ENCODE results near the gene RUFY3. TPM values are rescaled to one million over a fixed set of nuclear protein-coding genes. Genes with fewer than 3 reads are reported as not detected.

The RUFY3 gene
- total RNA-seq, 2 donors from 2014 or later: 27.6 to 30.2 TPM

DNA sequence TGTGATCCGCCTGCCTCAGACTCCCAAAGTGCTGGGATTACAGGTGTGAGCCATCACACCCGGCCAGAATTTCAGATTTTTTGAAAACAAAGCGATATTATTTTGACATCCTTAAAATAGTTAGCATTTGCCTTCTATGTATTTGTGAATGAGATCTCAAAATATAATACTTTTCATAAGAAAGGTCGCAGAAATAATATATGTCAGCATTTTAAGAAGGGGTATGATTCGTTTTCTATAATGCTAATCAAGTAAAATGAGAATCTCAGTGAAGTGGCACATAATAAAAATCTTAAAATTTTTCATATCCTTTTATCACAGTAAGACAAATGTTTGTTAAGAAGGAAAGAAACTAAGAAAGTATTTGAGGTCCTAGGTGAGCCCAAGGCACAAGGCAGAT, 65.7 kb downstream of the RUFY3 start:
- Mint-ChIP-seq H3K4me3 (no peak overlapping the region), H3K27ac (no peak overlapping the region), H3K4me1 (ENCODE audit: low read depth) (no peaks in the 10 kb centered on the region), H3K36me3 (ENCODE audit: insufficient read depth in 2 of 2) (peaks cover 0 to 3% of the 10 kb centered on the region in 2 donors), H3K27me3 (ENCODE audit: low read depth) (no peaks in the 10 kb centered on the region), H3K9me3 (no peaks in the 10 kb centered on the region)
- ATAC-seq (replicated peaks in 1 of 2) (no peak), DNase-seq (no peak)

DNA sequence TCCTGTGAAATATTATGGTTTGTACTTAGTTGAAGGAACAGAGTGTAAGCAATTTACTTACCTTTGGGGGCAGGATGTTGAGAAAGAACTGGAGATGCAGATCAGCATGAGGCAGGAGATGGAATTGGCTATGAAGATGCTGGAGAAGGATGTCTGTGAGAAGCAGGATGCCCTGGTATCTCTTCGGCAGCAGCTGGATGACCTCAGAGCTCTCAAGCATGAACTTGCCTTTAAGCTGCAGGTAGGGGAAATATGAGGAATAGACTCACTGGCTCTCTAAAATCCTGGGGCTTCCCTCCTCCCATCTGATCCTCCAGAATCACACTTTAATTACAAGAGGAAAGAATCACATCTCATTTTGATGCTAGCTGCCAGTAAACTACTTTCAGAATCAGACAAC, 67.0 kb downstream of the RUFY3 start:
- H3K4me1 Mint-ChIP-seq (ENCODE audit: low read depth): no peaks in the 10 kb centered on the region
- no peak overlapping the region for H3K27ac Mint-ChIP-seq
- ATAC-seq (replicated peaks in 1 of 2): no peak
- DNase-seq: no peak
- no peaks in the 10 kb centered on the region for H3K27me3 Mint-ChIP-seq (ENCODE audit: low read depth)
- H3K36me3 Mint-ChIP-seq (ENCODE audit: insufficient read depth in 2 of 2): peaks cover 0 to 2% of the 10 kb centered on the region in 2 donors
- H3K4me3 Mint-ChIP-seq: no peak overlapping the region
- no peaks in the 10 kb centered on the region for H3K9me3 Mint-ChIP-seq

DNA sequence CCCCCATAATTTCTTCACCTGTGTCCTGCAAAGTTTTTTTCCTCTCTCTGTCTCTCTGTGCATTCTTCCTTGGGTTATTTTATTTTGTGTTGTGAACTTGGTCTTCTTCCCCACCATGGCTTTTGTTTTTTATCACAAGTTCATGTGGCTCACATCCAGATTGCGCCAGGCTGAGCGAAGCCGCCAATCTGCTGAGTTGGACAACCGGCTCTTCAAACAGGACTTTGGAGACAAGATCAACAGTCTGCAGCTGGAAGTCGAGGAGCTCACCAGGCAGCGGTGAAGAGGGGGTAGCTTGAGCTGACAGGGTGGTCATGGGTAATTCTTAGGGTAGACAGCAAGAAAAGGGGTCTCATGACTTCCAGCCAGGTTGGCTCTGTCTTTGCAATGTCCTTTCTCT, 71.9 kb downstream of the RUFY3 start:
- Mint-ChIP-seq H3K4me3 (no peak overlapping the region), H3K4me1 (ENCODE audit: low read depth) (no peaks in the 10 kb centered on the region), H3K9me3 (no peaks in the 10 kb centered on the region), H3K27me3 (ENCODE audit: low read depth) (no peaks in the 10 kb centered on the region), H3K27ac (no peak overlapping the region), H3K36me3 (ENCODE audit: insufficient read depth in 2 of 2) (peaks cover 0 to 3% of the 10 kb centered on the region in 2 donors)
- no peak for ATAC-seq (replicated peaks in 1 of 2)
- DNase-seq: no peak

DNA sequence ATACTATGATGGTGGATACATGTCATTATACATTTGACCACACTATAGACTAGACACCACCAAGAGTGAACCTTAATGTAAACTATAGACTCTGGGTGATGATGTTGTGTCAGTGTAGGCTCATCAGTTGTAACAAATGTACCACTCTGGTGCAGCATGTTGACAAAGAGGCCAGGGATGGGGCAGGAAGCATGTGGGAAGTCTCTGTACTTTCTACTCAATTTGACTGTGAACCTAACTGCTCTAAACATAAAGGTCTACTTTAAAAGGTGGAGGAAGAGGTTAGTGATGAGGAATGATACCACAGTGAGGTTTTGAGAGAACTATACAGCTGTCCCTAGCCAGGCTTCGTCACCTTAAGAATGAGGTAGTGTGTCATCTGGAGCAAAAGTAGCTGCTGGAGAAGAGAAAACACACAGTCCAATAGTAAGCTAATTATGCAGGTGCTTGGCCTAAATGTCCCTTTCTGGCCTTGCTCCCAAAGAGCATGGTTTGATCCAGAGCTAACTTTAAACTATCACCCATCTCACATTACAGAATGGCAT, 79.6 kb downstream of the RUFY3 start:
- Mint-ChIP-seq H3K4me3 (peak overlapping the region in 1 of 2 donors; percentile 32), H3K36me3 (ENCODE audit: insufficient read depth in 2 of 2) (peaks cover 0 to 3% of the 10 kb centered on the region in 2 donors), H3K27ac (peak overlapping the region; percentile 3), H3K4me1 (ENCODE audit: low read depth) (peaks cover 28% of the 10 kb centered on the region), H3K9me3 (no peaks in the 10 kb centered on the region), H3K27me3 (ENCODE audit: low read depth) (no peaks in the 10 kb centered on the region)
- ATAC-seq (replicated peaks in 1 of 2) (peak; percentile 97 to 98), DNase-seq (peak; percentile 21 to 39)

GRCh38 chr4:70802928-70803580, 81.3 kb downstream of the RUFY3 start:
- ATAC-seq (replicated peaks in 1 of 2) (no peak), DNase-seq (no peak)
- H3K27ac Mint-ChIP-seq: no peak overlapping the region
- H3K4me1 Mint-ChIP-seq (ENCODE audit: low read depth): peaks cover 28% of the 10 kb centered on the region
- no peaks in the 10 kb centered on the region for H3K36me3 Mint-ChIP-seq (ENCODE audit: insufficient read depth in 2 of 2)
- no peak overlapping the region for H3K4me3 Mint-ChIP-seq
- no peaks in the 10 kb centered on the region for H3K9me3 Mint-ChIP-seq
- H3K27me3 Mint-ChIP-seq (ENCODE audit: low read depth): no peaks in the 10 kb centered on the region

DNA sequence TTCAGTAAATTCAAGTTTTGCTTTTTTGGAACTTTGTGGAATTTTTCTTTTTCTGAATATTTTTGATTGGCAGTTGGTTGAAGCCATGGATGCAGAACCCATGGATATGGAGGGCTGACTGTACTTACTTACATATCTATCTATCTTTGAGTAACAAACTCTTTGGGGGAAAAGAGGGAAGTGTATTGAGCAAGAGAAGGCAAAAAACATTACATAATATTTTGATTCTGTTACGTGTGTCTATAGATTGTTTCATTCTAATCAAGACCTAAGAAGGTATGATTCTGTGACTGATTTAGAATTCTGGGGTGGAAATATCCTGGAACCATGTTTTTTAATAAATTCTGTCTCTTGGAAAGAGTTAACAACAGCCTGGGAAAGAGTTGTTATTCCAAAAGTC, 86.4 kb downstream of the RUFY3 start:
- ATAC-seq (replicated peaks in 1 of 2): no peak
- H3K4me3 Mint-ChIP-seq: no peak overlapping the region

GRCh38 chr4:70815370-70815769, 93.6 kb downstream of the RUFY3 start:
- H3K27ac Mint-ChIP-seq: peak overlapping the region; percentile 37
- H3K27me3 Mint-ChIP-seq (ENCODE audit: low read depth): no peaks in the 10 kb centered on the region
- DNase-seq (no peak), ATAC-seq (replicated peaks in 1 of 2) (no peak)
- H3K4me1 Mint-ChIP-seq (ENCODE audit: low read depth): peaks cover 15% of the 10 kb centered on the region
- no peak overlapping the region for H3K4me3 Mint-ChIP-seq
- no peaks in the 10 kb centered on the region for H3K9me3 Mint-ChIP-seq
- peaks cover 10 to 20% of the 10 kb centered on the region in 2 donors for H3K36me3 Mint-ChIP-seq (ENCODE audit: insufficient read depth in 2 of 2)

More for the DNA sequence above, 86.4 kb downstream of the RUFY3 start:
- Mint-ChIP-seq H3K4me1 (ENCODE audit: low read depth) (peaks cover 2% of the 10 kb centered on the region), H3K27ac (no peak overlapping the region), H3K36me3 (ENCODE audit: insufficient read depth in 2 of 2) (no peaks in the 10 kb centered on the region), H3K9me3 (peaks cover 0 to 2% of the 10 kb centered on the region in 2 donors), H3K27me3 (ENCODE audit: low read depth) (no peaks in the 10 kb centered on the region)
- no peak for DNase-seq

DNA sequence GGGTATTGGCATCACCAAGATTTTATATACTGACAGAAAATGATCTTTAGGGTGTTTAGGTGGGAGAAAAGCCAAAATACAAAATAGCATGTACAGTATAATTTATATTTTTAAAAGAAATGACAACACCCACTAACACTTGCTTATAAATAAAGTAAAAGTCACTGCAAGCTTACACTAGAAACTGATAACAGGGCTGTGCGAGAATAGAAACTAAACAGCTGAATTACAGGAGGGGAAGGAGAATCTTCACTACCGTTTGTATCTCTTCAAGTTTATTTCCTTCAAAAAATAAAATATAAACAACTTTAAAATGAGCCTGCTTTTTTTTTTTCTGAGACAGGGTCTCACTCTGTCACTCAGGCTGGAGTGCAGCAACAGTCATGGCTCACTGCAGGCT, 95.1 kb downstream of the RUFY3 start:
- H3K4me1 Mint-ChIP-seq (ENCODE audit: low read depth): peaks cover 15% of the 10 kb centered on the region
- no peak overlapping the region for H3K4me3 Mint-ChIP-seq
- no peaks in the 10 kb centered on the region for H3K27me3 Mint-ChIP-seq (ENCODE audit: low read depth)
- ATAC-seq (replicated peaks in 1 of 2) (no peak), DNase-seq (no peak)
- peaks cover 10 to 26% of the 10 kb centered on the region in 2 donors for H3K36me3 Mint-ChIP-seq (ENCODE audit: insufficient read depth in 2 of 2)
- H3K27ac Mint-ChIP-seq: no peak overlapping the region
- no peaks in the 10 kb centered on the region for H3K9me3 Mint-ChIP-seq

DNA sequence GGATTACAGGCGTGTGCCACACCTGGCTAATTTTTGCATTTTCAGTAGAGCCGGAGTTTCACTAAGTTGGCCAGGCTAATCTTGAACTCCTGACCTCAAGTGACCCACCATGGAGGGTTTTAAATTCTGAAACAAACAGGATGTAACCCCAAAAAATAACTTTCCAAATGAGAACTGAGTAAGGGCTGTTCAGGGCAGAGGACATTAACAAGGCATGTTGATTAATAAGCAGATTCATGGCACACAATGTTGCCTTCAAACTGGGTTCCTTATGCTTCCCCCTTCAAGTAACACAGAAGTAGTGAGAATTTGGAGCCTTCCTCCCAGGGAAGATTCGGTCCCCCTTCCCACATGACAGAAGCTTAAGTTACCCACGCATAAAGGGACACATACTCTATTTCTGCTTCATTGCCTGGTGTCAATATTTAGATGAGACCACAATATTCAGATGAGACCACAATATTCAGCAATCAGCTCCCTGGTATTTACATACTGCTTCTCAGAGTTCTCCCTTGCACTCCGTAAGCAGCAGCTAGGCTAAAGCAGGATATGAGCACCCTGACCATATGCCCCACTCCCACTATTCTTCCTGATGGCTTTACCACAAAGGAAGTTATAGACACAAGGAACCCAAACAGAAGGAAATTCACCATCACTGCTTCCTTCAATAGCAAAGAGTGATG, 96.5 kb downstream of the RUFY3 start:
- DNase-seq (no peak), ATAC-seq (replicated peaks in 1 of 2) (no peak)
- Mint-ChIP-seq H3K9me3 (no peaks in the 10 kb centered on the region), H3K4me3 (no peak overlapping the region), H3K4me1 (ENCODE audit: low read depth) (peaks cover 15% of the 10 kb centered on the region), H3K36me3 (ENCODE audit: insufficient read depth in 2 of 2) (peaks cover 10 to 30% of the 10 kb centered on the region in 2 donors), H3K27me3 (ENCODE audit: low read depth) (no peaks in the 10 kb centered on the region), H3K27ac (no peak overlapping the region)

DNA sequence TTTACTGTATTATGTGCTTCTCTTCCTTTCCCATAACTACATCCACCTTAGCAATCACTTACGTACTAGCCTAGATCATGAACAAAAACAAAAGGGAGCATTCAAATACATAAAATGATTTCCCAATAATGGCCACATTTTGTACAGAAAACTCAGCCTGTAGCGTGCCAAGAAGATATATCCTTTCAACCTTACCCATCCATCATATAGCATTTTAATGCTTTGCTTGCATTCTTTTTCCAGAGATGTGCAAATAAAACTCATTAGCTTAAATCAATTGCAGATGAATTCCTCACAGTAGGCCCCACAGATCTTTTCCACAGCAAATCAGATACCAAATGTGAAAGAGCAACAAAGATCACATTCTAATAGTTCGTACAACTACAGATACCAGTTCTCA, 97.2 kb downstream of the RUFY3 start:
- no peak overlapping the region for H3K27ac Mint-ChIP-seq
- no peaks in the 10 kb centered on the region for H3K27me3 Mint-ChIP-seq (ENCODE audit: low read depth)
- no peaks in the 10 kb centered on the region for H3K9me3 Mint-ChIP-seq
- H3K4me3 Mint-ChIP-seq: no peak overlapping the region
- H3K36me3 Mint-ChIP-seq (ENCODE audit: insufficient read depth in 2 of 2): peaks cover 10 to 31% of the 10 kb centered on the region in 2 donors
- ATAC-seq (replicated peaks in 1 of 2) (no peak), DNase-seq (no peak)
- H3K4me1 Mint-ChIP-seq (ENCODE audit: low read depth): peaks cover 15% of the 10 kb centered on the region

- no peak overlapping the region for H3K4me3 Mint-ChIP-seq
- H3K27ac Mint-ChIP-seq: no peak overlapping the region
- H3K27me3 Mint-ChIP-seq (ENCODE audit: low read depth): no peaks in the 10 kb centered on the region
- DNase-seq (no peak), ATAC-seq (replicated peaks in 1 of 2) (no peak)
- peaks cover 11% of the 10 kb centered on the region for H3K4me1 Mint-ChIP-seq (ENCODE audit: low read depth)
- H3K36me3 Mint-ChIP-seq (ENCODE audit: insufficient read depth in 2 of 2): peaks cover 15 to 46% of the 10 kb centered on the region in 2 donors
- no peaks in the 10 kb centered on the region for H3K9me3 Mint-ChIP-seq
Observed at GRCh38 chr4:70829015-70829414, 107.3 kb downstream of the RUFY3 start.

DNA sequence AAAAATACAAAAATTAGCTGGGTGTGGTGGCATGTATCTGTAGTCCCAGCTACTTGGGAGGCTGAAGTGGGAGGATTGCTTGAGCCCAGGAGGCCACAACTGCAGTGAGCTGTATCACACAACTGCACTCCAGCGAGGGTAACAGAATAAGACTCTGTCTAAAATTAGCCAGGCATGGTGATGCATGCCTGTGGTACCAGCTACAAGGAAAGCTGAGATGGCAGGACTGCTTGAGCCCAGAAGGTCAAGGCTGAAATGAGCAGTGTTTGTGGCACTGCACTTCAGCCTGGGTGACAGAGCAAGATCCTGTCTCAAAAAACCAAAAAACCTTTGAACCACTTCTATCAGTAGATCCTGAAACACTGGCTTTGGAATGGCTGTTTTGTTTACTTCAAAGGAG, 107.7 kb downstream of the RUFY3 start:
- Mint-ChIP-seq H3K4me3 (no peak overlapping the region), H3K9me3 (no peaks in the 10 kb centered on the region), H3K36me3 (ENCODE audit: insufficient read depth in 2 of 2) (peaks cover 15 to 47% of the 10 kb centered on the region in 2 donors), H3K27ac (peak overlapping the region; percentile 42), H3K4me1 (ENCODE audit: low read depth) (peaks cover 11% of the 10 kb centered on the region), H3K27me3 (ENCODE audit: low read depth) (no peaks in the 10 kb centered on the region)
- no peak for ATAC-seq (replicated peaks in 1 of 2)
- DNase-seq: no peak

DNA sequence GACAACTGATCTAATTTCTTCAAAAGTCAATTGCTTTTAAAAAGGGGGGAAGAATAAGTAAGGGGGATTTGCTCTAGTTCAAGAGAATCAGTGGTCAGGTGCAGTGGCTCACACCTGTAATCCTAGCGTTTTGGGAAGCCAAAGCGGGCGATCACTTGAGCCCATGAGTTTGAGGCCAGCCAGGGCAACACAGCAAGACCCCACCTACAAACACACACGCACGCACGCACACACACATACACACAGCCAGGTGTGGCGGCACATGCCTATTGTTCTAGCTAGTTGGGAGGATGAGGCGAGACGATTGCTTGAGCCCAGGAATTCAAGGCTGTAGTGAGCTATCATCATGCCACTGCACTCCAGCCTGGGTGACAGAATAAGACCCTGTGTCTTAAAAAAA, 108.3 kb downstream of the RUFY3 start:
- Mint-ChIP-seq H3K27me3 (ENCODE audit: low read depth) (no peaks in the 10 kb centered on the region), H3K27ac (peak overlapping the region; percentile 42), H3K36me3 (ENCODE audit: insufficient read depth in 2 of 2) (peaks cover 17 to 48% of the 10 kb centered on the region in 2 donors), H3K4me3 (no peak overlapping the region), H3K9me3 (no peaks in the 10 kb centered on the region), H3K4me1 (ENCODE audit: low read depth) (peaks cover 11% of the 10 kb centered on the region)
- DNase-seq (no peak), ATAC-seq (replicated peaks in 1 of 2) (no peak)

Measured in activated T-cell treated with anti-CD3 and anti-CD28 coated beads, Interleukin-2, amount 50 U/mL, for 72 hours (primary cell).